ENCODE measurements around the gene HLA-DPB1.
A peak's percentile ranks its signal among the peaks of the same experiment; 100 is the strongest.

The HLA-DPB1 gene

GRCh38 chr6:33103776-33104175, 28.0 kb downstream of the HLA-DPB1 start:
- H3K4me3 Mint-ChIP-seq, result no peak overlapping the region
- H3K27ac Mint-ChIP-seq, result no peak overlapping the region
- no peak for DNase-seq (ENCODE audit: low spot score)
- peaks cover 3% of the 10 kb centered on the region for H3K4me1 Mint-ChIP-seq (ENCODE audit: low read depth)
- peaks cover 33% of the 10 kb centered on the region for H3K9me3 Mint-ChIP-seq
- peaks cover 48% of the 10 kb centered on the region for H3K27me3 Mint-ChIP-seq (ENCODE audit: low read depth)
- no peaks in the 10 kb centered on the region for H3K36me3 Mint-ChIP-seq (ENCODE audit: low read depth)

- Mint-ChIP-seq H3K27me3 (ENCODE audit: low read depth) (peaks cover 48% of the 10 kb centered on the region), H3K9me3 (peaks cover 25% of the 10 kb centered on the region), H3K27ac (no peak overlapping the region), H3K36me3 (ENCODE audit: low read depth) (no peaks in the 10 kb centered on the region), H3K4me3 (no peak overlapping the region), H3K4me1 (ENCODE audit: low read depth) (peaks cover 3% of the 10 kb centered on the region)
- no peak for DNase-seq (ENCODE audit: low spot score)
Measured at GRCh38 chr6:33104887-33105286, 29.1 kb downstream of the HLA-DPB1 start.

- Mint-ChIP-seq H3K27me3 (ENCODE audit: low read depth) (peaks cover 50% of the 10 kb centered on the region), H3K27ac (no peak overlapping the region)
- no peak for DNase-seq (ENCODE audit: low spot score)
Measured at GRCh38 chr6:33105386-33105785, 29.6 kb downstream of the HLA-DPB1 start.

GRCh38 chr6:33105916-33106871, 30.4 kb downstream of the HLA-DPB1 start:
- H3K27me3 Mint-ChIP-seq (ENCODE audit: low read depth), result peaks cover 58% of the 10 kb centered on the region
- H3K4me1 Mint-ChIP-seq (ENCODE audit: low read depth), result peaks cover 3% of the 10 kb centered on the region
- no peaks in the 10 kb centered on the region for H3K36me3 Mint-ChIP-seq (ENCODE audit: low read depth)
- H3K9me3 Mint-ChIP-seq, result peaks cover 15% of the 10 kb centered on the region
- DNase-seq (ENCODE audit: low spot score), result no peak
- H3K4me3 Mint-ChIP-seq, result no peak overlapping the region
- H3K27ac Mint-ChIP-seq, result no peak overlapping the region

More at GRCh38 chr6:33105386-33105785, 29.6 kb downstream of the HLA-DPB1 start:
- Mint-ChIP-seq H3K4me3 (no peak overlapping the region), H3K4me1 (ENCODE audit: low read depth) (peaks cover 3% of the 10 kb centered on the region), H3K36me3 (ENCODE audit: low read depth) (no peaks in the 10 kb centered on the region), H3K9me3 (peaks cover 22% of the 10 kb centered on the region)

- Mint-ChIP-seq H3K27ac (no peak overlapping the region), H3K9me3 (peaks cover 6% of the 10 kb centered on the region), H3K36me3 (ENCODE audit: low read depth) (no peaks in the 10 kb centered on the region), H3K4me3 (no peak overlapping the region), H3K4me1 (ENCODE audit: low read depth) (peaks cover 3% of the 10 kb centered on the region), H3K27me3 (ENCODE audit: low read depth) (peaks cover 59% of the 10 kb centered on the region)
- DNase-seq (ENCODE audit: low spot score), result no peak
Measured at GRCh38 chr6:33107641-33108040, 31.9 kb downstream of the HLA-DPB1 start.

GRCh38 chr6:33108307-33108706, 32.5 kb downstream of the HLA-DPB1 start:
- Mint-ChIP-seq H3K27me3 (ENCODE audit: low read depth) (peaks cover 60% of the 10 kb centered on the region), H3K4me1 (ENCODE audit: low read depth) (peaks cover 3% of the 10 kb centered on the region), H3K9me3 (peaks cover 6% of the 10 kb centered on the region), H3K27ac (no peak overlapping the region), H3K4me3 (no peak overlapping the region), H3K36me3 (ENCODE audit: low read depth) (no peaks in the 10 kb centered on the region)
- no peak for DNase-seq (ENCODE audit: low spot score)

GRCh38 chr6:33112148-33112547, 36.4 kb downstream of the HLA-DPB1 start:
- no peak overlapping the region for H3K27ac Mint-ChIP-seq
- peaks cover 78% of the 10 kb centered on the region for H3K27me3 Mint-ChIP-seq (ENCODE audit: low read depth)
- no peaks in the 10 kb centered on the region for H3K9me3 Mint-ChIP-seq

GRCh38 chr6:33113755-33114154, 38.0 kb downstream of the HLA-DPB1 start:
- Mint-ChIP-seq H3K4me3 (no peak overlapping the region), H3K27me3 (ENCODE audit: low read depth) (peaks cover 87% of the 10 kb centered on the region), H3K9me3 (no peaks in the 10 kb centered on the region), H3K27ac (no peak overlapping the region), H3K4me1 (ENCODE audit: low read depth) (peaks cover 15% of the 10 kb centered on the region), H3K36me3 (ENCODE audit: low read depth) (no peaks in the 10 kb centered on the region)
- DNase-seq (ENCODE audit: low spot score), result no peak

More at GRCh38 chr6:33112148-33112547, 36.4 kb downstream of the HLA-DPB1 start:
- DNase-seq (ENCODE audit: low spot score), result peak; percentile 16
- peaks cover 9% of the 10 kb centered on the region for H3K4me1 Mint-ChIP-seq (ENCODE audit: low read depth)
- H3K36me3 Mint-ChIP-seq (ENCODE audit: low read depth), result no peaks in the 10 kb centered on the region
- no peak overlapping the region for H3K4me3 Mint-ChIP-seq

GRCh38 chr6:33114406-33114805, 38.6 kb downstream of the HLA-DPB1 start:
- no peaks in the 10 kb centered on the region for H3K9me3 Mint-ChIP-seq
- no peak overlapping the region for H3K27ac Mint-ChIP-seq
- H3K4me3 Mint-ChIP-seq, result no peak overlapping the region
- peaks cover 88% of the 10 kb centered on the region for H3K27me3 Mint-ChIP-seq (ENCODE audit: low read depth)
- H3K36me3 Mint-ChIP-seq (ENCODE audit: low read depth), result no peaks in the 10 kb centered on the region
- no peak for DNase-seq (ENCODE audit: low spot score)
- H3K4me1 Mint-ChIP-seq (ENCODE audit: low read depth), result peaks cover 15% of the 10 kb centered on the region

GRCh38 chr6:33116417-33116816, 40.6 kb downstream of the HLA-DPB1 start:
- DNase-seq (ENCODE audit: low spot score), result no peak
- Mint-ChIP-seq H3K9me3 (no peaks in the 10 kb centered on the region), H3K27me3 (ENCODE audit: low read depth) (peaks cover 86% of the 10 kb centered on the region), H3K27ac (no peak overlapping the region), H3K4me3 (no peak overlapping the region), H3K36me3 (ENCODE audit: low read depth) (no peaks in the 10 kb centered on the region), H3K4me1 (ENCODE audit: low read depth) (peaks cover 15% of the 10 kb centered on the region)

- H3K36me3 Mint-ChIP-seq (ENCODE audit: low read depth), result no peaks in the 10 kb centered on the region
- H3K27ac Mint-ChIP-seq, result no peak overlapping the region
- no peak for DNase-seq (ENCODE audit: low spot score)
- peaks cover 87% of the 10 kb centered on the region for H3K27me3 Mint-ChIP-seq (ENCODE audit: low read depth)
- peak overlapping the region; percentile 23 for H3K4me3 Mint-ChIP-seq
- H3K4me1 Mint-ChIP-seq (ENCODE audit: low read depth), result peaks cover 15% of the 10 kb centered on the region
- no peaks in the 10 kb centered on the region for H3K9me3 Mint-ChIP-seq
Measured at GRCh38 chr6:33116841-33117711, 41.3 kb downstream of the HLA-DPB1 start.

GRCh38 chr6:33117811-33118277, 42.1 kb downstream of the HLA-DPB1 start:
- no peak for DNase-seq (ENCODE audit: low spot score)
- peaks cover 80% of the 10 kb centered on the region for H3K27me3 Mint-ChIP-seq (ENCODE audit: low read depth)
- H3K4me1 Mint-ChIP-seq (ENCODE audit: low read depth), result peaks cover 15% of the 10 kb centered on the region
- H3K27ac Mint-ChIP-seq, result no peak overlapping the region
- H3K9me3 Mint-ChIP-seq, result no peaks in the 10 kb centered on the region
- no peaks in the 10 kb centered on the region for H3K36me3 Mint-ChIP-seq (ENCODE audit: low read depth)
- H3K4me3 Mint-ChIP-seq, result no peak overlapping the region

GRCh38 chr6:33118525-33119123, 42.8 kb downstream of the HLA-DPB1 start:
- Mint-ChIP-seq H3K4me3 (no peak overlapping the region), H3K4me1 (ENCODE audit: low read depth) (peaks cover 15% of the 10 kb centered on the region), H3K27ac (no peak overlapping the region), H3K36me3 (ENCODE audit: low read depth) (no peaks in the 10 kb centered on the region), H3K27me3 (ENCODE audit: low read depth) (peaks cover 78% of the 10 kb centered on the region), H3K9me3 (peaks cover 5% of the 10 kb centered on the region)
- no peak for DNase-seq (ENCODE audit: low spot score)
